GM23338 (cell line): ENCODE results near the gene TGM2. TPM values are rescaled to one million over a fixed set of nuclear protein-coding genes. Genes with fewer than 3 reads are reported as not detected.

Experiments
- ATAC-seq: fragments of 200-7000 bp; cut with Tn5 transposase; 3 replicates; pipeline ENCODE4 v1.9.1; 2020
- DNase-seq: peaks from one replicate; pipeline ENCODE4 v3.0.0-alpha.2; 2015; ENCODE audit warnings: low spot score
- H2AFZ ChIP-seq: fragments of 200-600 bp; sonication (generic); 2 replicates; pipeline ENCODE4 v1.8.0; 2016; ENCODE audit warnings: antibody characterized with exemption, mild to moderate bottlenecking, moderate library complexity
- H3F3A ChIP-seq: fragments of 200-600 bp; sonication (generic); replicated peaks from 2 replicates; pipeline ENCODE4 v1.8.0; 2017; ENCODE audit warnings: antibody characterized with exemption, mixed run types, low read depth
- H3K27ac ChIP-seq: fragments of 200-600 bp; sonication (generic); 2 replicates; pipeline ENCODE4 v1.6.1; 2016; ENCODE audit warnings: low read depth
- H3K27me3 ChIP-seq: fragments of 200-600 bp; sonication (generic); 2 replicates; pipeline ENCODE4 v1.8.0; 2016; ENCODE audit warnings: mild to moderate bottlenecking, mixed run types, moderate library complexity; ENCODE audit not compliant: insufficient read depth
- H3K36me3 ChIP-seq: fragments of 200-600 bp; sonication (generic); 2 replicates; pipeline ENCODE4 v1.8.0; 2016; ENCODE audit warnings: mild to moderate bottlenecking; ENCODE audit not compliant: insufficient read depth
- H3K4me1 ChIP-seq: fragments of 200-600 bp; sonication (generic); 2 replicates; pipeline ENCODE4 v1.8.0; 2016; ENCODE audit warnings: mild to moderate bottlenecking, moderate library complexity; ENCODE audit not compliant: insufficient read depth
- H3K4me2 ChIP-seq: fragments of 200-600 bp; sonication (generic); 2 replicates; pipeline ENCODE4 v1.7.1; 2017; ENCODE audit warnings: mixed run types
- H3K4me3 ChIP-seq: fragments of 200-600 bp; sonication (generic); 2 replicates; pipeline ENCODE4 v1.6.1; 2016; ENCODE audit warnings: mixed run types
- H3K79me2 ChIP-seq: fragments of 200-600 bp; sonication (generic); replicated peaks from 2 replicates; pipeline ENCODE4 v1.8.0; 2017; ENCODE audit warnings: mild to moderate bottlenecking; ENCODE audit not compliant: insufficient read depth
- H3K9me2 ChIP-seq: fragments of 200-600 bp; sonication (generic); 2 replicates; pipeline ENCODE4 v1.8.0; 2017; ENCODE audit not compliant: insufficient read depth
- H4K20me1 ChIP-seq: fragments of 200-600 bp; sonication (generic); replicated peaks from 2 replicates; pipeline ENCODE4 v1.8.0; 2017; ENCODE audit warnings: mild to moderate bottlenecking; ENCODE audit not compliant: insufficient read depth
- H3K27ac Mint-ChIP-seq: 2 replicates; pipeline ENCODE4 v1.8.0; 2020; ENCODE audit warnings: inconsistent platforms, mild to moderate bottlenecking, moderate library complexity, mixed read lengths
- H3K27me3 Mint-ChIP-seq: 3 replicates; pipeline ENCODE4 v1.8.0; 2022; ENCODE audit warnings: low read depth, mild to moderate bottlenecking, moderate library complexity, mixed read lengths, inconsistent platforms; ENCODE audit not compliant: insufficient read depth, poor library complexity
- H3K36me3 Mint-ChIP-seq: 3 replicates; pipeline ENCODE4 v1.8.0; 2021; ENCODE audit warnings: low read depth, mild to moderate bottlenecking, inconsistent platforms, moderate library complexity, mixed read lengths
- H3K4me1 Mint-ChIP-seq: 3 replicates; pipeline ENCODE4 v1.8.0; 2020; ENCODE audit warnings: mild to moderate bottlenecking, inconsistent platforms, mixed read lengths
- H3K4me3 Mint-ChIP-seq: 3 replicates; pipeline ENCODE4 v1.8.0; 2021; ENCODE audit warnings: moderate library complexity, mild to moderate bottlenecking, inconsistent platforms, mixed read lengths
- H3K9me3 Mint-ChIP-seq: 3 replicates; pipeline ENCODE4 v1.8.0; 2020; ENCODE audit warnings: moderate library complexity, mild to moderate bottlenecking, inconsistent platforms, mixed read lengths
- CTCF ChIP-seq, 2 experiments: fragments of 200-600 bp in 1 of 2; sonication (generic) in 1 of 2; conservative IDR thresholded peaks; 2 replicates each; pipeline versions ENCODE4 v1.5.1 to v1.6.1; 2016 to 2017; ENCODE audit warnings: antibody characterized with exemption in 2 of 2, low read depth in 2 of 2, mild to moderate bottlenecking in 2 of 2, moderate library complexity in 1 of 2
- POLR2AphosphoS5 ChIP-seq: IDR thresholded peaks from 2 replicates; pipeline ENCODE4 v1.6.1; 2016; ENCODE audit warnings: antibody characterized with exemption, low read depth
- REST ChIP-seq: IDR thresholded peaks from one replicate; pipeline ENCODE4 v1.6.1; 2018; ENCODE audit warnings: antibody characterized with exemption; ENCODE audit not compliant: unreplicated experiment
- polyA plus RNA-seq: library from polyadenylated mRNA; unstranded; fragments of >200 nt; fragmentation: Nextera tagmentation; extraction: Ambion mirVana; gene quantifications from 2 replicates; pipeline ENCODE4 v1.2.1, GENCODE V29; 2016
- total RNA-seq: library from RNA; depleted of rRNA; stranded (reverse); fragments of >200 nt; shearing (Covaris generic); gene quantifications from 2 replicates; pipeline ENCODE4 v1.2.3, GENCODE V29; 2014

Gene TGM2
- total and polyA plus RNA-seq, 2 experiments from 2014 or later, result 0.45 to 1.0 TPM

- Mint-ChIP-seq H3K27me3 (no peaks in the 10 kb centered on the region), H3K9me3 (no peaks in the 10 kb centered on the region), H3K4me3 (no peak overlapping the region), H3K27ac (no peak overlapping the region), H3K36me3 (no peaks in the 10 kb centered on the region), H3K4me1 (peaks cover 5% of the 10 kb centered on the region; the same call in 2 of the 3 replicates)
- Histone ChIP-seq H3K4me3 (no peak overlapping the region), H2AFZ (peak overlapping the region; percentile 53; the same call in 1 of the 2 replicates), H3K4me1 (peaks cover 8% of the 10 kb centered on the region), H3K27me3 (no peaks in the 10 kb centered on the region), H3K36me3 (no peaks in the 10 kb centered on the region), H3K79me2 (no peaks in the 10 kb centered on the region), H3K9me2 (no peaks in the 10 kb centered on the region), H4K20me1 (no peaks in the 10 kb centered on the region), H3K27ac (no peak overlapping the region), H3K4me2 (no peak overlapping the region), H3F3A (no peaks in the 10 kb centered on the region)
- no peak for TF ChIP-seq REST
- no peak for TF ChIP-seq POLR2AphosphoS5
- no peak for TF ChIP-seq CTCF (conservative IDR thresholded peaks at IDR 0.05; ENCODE audit: low read depth in 2 of 2)
- peak; percentile 51 for DNase-seq
- peak; percentile 36; the same call in 1 of the 3 replicates for ATAC-seq
Observed at GRCh38 chr20:38175304-38176180, 10.5 kb upstream of the TGM2 start.

GRCh38 chr20:38173237-38174156 lies 8.4 kb upstream of the TGM2 start:
- TF ChIP-seq REST, result no peak
- no peak for TF ChIP-seq CTCF (conservative IDR thresholded peaks at IDR 0.05; ENCODE audit: low read depth in 2 of 2)
- Histone ChIP-seq H3K4me3 (no peak overlapping the region), H3K36me3 (no peaks in the 10 kb centered on the region), H3F3A (no peaks in the 10 kb centered on the region), H3K27me3 (no peaks in the 10 kb centered on the region), H3K79me2 (no peaks in the 10 kb centered on the region), H2AFZ (0 out of 2 replicates have a peak overlapping the region, but pooled peaks have one; percentile 2), H3K9me2 (no peaks in the 10 kb centered on the region), H4K20me1 (no peaks in the 10 kb centered on the region), H3K27ac (no peak overlapping the region), H3K4me2 (no peak overlapping the region), H3K4me1 (peaks cover 8% of the 10 kb centered on the region)
- H3K27ac Mint-ChIP-seq, result no peak overlapping the region
- ATAC-seq, result peak; percentile 54
- DNase-seq, result peak; percentile 58
- H3K4me3 Mint-ChIP-seq, result no peak overlapping the region
- H3K27me3 Mint-ChIP-seq, result no peaks in the 10 kb centered on the region
- H3K36me3 Mint-ChIP-seq, result no peaks in the 10 kb centered on the region
- peaks cover 5% of the 10 kb centered on the region; the same call in 2 of the 3 replicates for H3K4me1 Mint-ChIP-seq
- no peaks in the 10 kb centered on the region for H3K9me3 Mint-ChIP-seq
